Measurements from ENCODE around the gene COL21A1.

DNA sequence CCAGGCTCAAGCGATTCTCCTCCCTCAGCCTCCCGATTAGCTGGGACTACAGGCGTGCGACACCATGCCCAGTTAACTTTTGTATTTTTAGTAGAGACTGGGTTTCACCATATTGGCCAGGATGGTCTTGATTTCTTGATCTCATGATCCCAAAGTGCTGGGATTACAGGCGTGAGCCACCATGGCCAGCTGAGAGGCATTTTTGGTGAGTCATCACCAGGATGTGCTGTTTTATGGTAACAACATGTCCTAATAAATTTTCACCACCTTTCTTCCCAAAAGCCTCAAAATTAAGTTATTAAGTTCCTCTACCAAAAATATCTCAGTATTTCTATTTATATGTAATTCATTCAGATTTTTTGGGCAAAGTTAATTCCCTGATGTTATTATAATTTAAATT lies 53.5 kb downstream of the COL21A1 start:
- no peak for TF ChIP-seq CTCF (IDR thresholded peaks at IDR 0.05)
- TF ChIP-seq POLR2A (IDR thresholded peaks at IDR 0.05; ENCODE audit: low read depth), result no peak
- no peak for TF ChIP-seq POLR2AphosphoS5 (IDR thresholded peaks at IDR 0.05)

Measured in esophagus muscularis mucosa (tissue), 3 donors.